Measurements from ENCODE around the gene PKD1. TPM values are rescaled to one million over a fixed set of nuclear protein-coding genes. Genes with fewer than 3 reads are reported as not detected.

The PKD1 gene
- total and polyA plus RNA-seq, 2 of the 13 experiments (the other 11 are each of a cell fraction or from before 2014, with no cell fraction given) = 22.1 to 23.0 TPM

GRCh38 chr16:2151188-2152091 lies 15.7 kb upstream of the PKD1 start (continued):
- no peak for TF ChIP-seq ZNF710 (CRISPR knock-in tag; IDR thresholded peaks at IDR 0.05; ENCODE audit: borderline replicate concordance)
- TF ChIP-seq ZKSCAN8 (CRISPR knock-in tag; IDR thresholded peaks at IDR 0.05; ENCODE audit: borderline replicate concordance) = no peak
- no peak for TF ChIP-seq NR0B2 (CRISPR knock-in tag; IDR thresholded peaks at IDR 0.05)
- no peak for TF ChIP-seq KLF13 (CRISPR knock-in tag; IDR thresholded peaks at IDR 0.05)
- TF ChIP-seq ZZZ3 (CRISPR knock-in tag; IDR thresholded peaks at IDR 0.05; ENCODE audit: borderline replicate concordance) = no peak
- TF ChIP-seq CEBPZ (IDR thresholded peaks at IDR 0.05; ENCODE audit: low read length) = no peak
- TF ChIP-seq ZNF124 (CRISPR knock-in tag; IDR thresholded peaks at IDR 0.05) = no peak
- TF ChIP-seq ZNF550 (CRISPR knock-in tag; IDR thresholded peaks at IDR 0.05; ENCODE audit: borderline replicate concordance) = no peak
- no peak for TF ChIP-seq PTBP1 (IDR thresholded peaks at IDR 0.05; ENCODE audit: low read depth, low read length, poor library complexity, severe bottlenecking)
- no peak for TF ChIP-seq FOXO4 (CRISPR knock-in tag; conservative IDR thresholded peaks at IDR 0.05)
- TF ChIP-seq ZNF605 (CRISPR knock-in tag; IDR thresholded peaks at IDR 0.05) = no peak
- TF ChIP-seq CBX5 (CRISPR knock-in tag; IDR thresholded peaks at IDR 0.05; ENCODE audit: borderline replicate concordance) = no peak
- no peak for TF ChIP-seq TEF (CRISPR knock-in tag; IDR thresholded peaks at IDR 0.05)
- no peak for TF ChIP-seq CHCHD3 (CRISPR knock-in tag; IDR thresholded peaks at IDR 0.05)
- no peak for TF ChIP-seq TFAP4 (IDR thresholded peaks at IDR 0.05; ENCODE audit: borderline replicate concordance, low read depth)
- TF ChIP-seq MEIS2 (CRISPR knock-in tag; IDR thresholded peaks at IDR 0.05) = 0 out of 2 replicates have a peak, but pooled peaks have one; percentile 21
- no peak for TF ChIP-seq FOXC1 (CRISPR knock-in tag; IDR thresholded peaks at IDR 0.05; ENCODE audit: borderline replicate concordance)
- no peak for TF ChIP-seq ZBTB8A (CRISPR knock-in tag; IDR thresholded peaks at IDR 0.05; ENCODE audit: borderline replicate concordance, low read depth)
- TF ChIP-seq MZF1 (CRISPR knock-in tag; IDR thresholded peaks at IDR 0.05; ENCODE audit: borderline replicate concordance) = no peak
